ENCODE results near the gene ERBIN. TPM values are rescaled to one million over a fixed set of nuclear protein-coding genes. Genes with fewer than 3 reads are reported as not detected.
A peak's percentile ranks its signal among the peaks of the same experiment; 100 is the strongest.

Gene ERBIN
- total RNA-seq, 1 donor = 233 TPM

DNA sequence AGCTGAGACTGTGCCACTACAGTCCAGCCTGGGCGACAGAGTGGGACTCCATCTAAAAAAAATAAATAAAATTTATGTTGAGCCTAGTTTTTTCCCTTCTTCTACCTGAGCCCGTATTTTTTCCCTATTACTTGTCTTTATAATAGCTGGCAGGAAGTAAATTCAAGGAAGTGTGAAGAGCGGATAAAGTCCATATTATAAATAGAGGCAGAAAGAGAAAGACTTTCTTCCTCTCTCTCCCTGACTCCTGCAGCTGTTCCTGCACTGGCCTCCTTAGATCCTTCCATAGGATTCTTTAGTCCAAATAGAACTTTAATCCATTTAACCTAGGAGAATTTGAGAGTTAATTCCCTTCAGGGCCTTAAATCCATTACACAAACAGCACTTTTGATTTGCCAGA lies 10.3 kb upstream of the ERBIN start:
- no peak for DNase-seq (ENCODE audit: low read depth)
- H3K4me3 ChIP-seq (ENCODE audit: low read depth, low read length) = no peak overlapping the region
- no peak for TF ChIP-seq CTCF (IDR thresholded peaks at IDR 0.05; ENCODE audit: insufficient read depth, low read depth, low read length)

- DNase-seq (ENCODE audit: low read depth) = no peak
- TF ChIP-seq CTCF (IDR thresholded peaks at IDR 0.05; ENCODE audit: insufficient read depth, low read depth, low read length) = no peak
- H3K4me3 ChIP-seq (ENCODE audit: low read depth, low read length) = no peak overlapping the region
Observed at GRCh38 chr5:65916636-65917035, 9.7 kb upstream of the ERBIN start.

GRCh38 chr5:65919773-65920172 lies 6.6 kb upstream of the ERBIN start:
- no peak for DNase-seq (ENCODE audit: low read depth)
- H3K4me3 ChIP-seq (ENCODE audit: low read depth, low read length) = no peak overlapping the region
- TF ChIP-seq CTCF (IDR thresholded peaks at IDR 0.05; ENCODE audit: insufficient read depth, low read depth, low read length) = no peak

DNA sequence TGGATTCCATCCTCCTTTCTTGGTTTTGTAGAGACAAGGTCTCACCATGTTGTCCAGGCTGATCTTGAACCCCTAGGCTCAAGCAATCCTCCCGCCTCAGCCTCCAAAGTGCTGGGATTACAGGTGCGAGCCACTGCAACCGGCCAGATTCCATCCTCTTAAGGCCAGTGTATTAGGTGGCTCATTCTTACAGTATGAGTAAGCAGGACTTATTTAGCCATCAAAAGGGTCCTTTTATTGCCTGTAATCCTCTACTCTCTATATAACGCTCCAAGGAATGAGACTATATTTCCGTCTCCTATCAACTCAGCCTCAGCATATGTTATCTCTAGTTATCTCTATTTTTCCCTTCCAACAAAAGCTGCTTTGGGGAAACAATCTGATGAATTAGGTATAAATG lies 3.0 kb upstream of the ERBIN start:
- no peak for TF ChIP-seq CTCF (IDR thresholded peaks at IDR 0.05; ENCODE audit: insufficient read depth, low read depth, low read length)
- no peak for DNase-seq (ENCODE audit: low read depth)
- no peak overlapping the region for H3K4me3 ChIP-seq (ENCODE audit: low read depth, low read length)

- no peak for DNase-seq (ENCODE audit: low read depth)
- no peak for TF ChIP-seq CTCF (IDR thresholded peaks at IDR 0.05; ENCODE audit: insufficient read depth, low read depth, low read length)
- peak overlapping the region; percentile 67 for H3K4me3 ChIP-seq (ENCODE audit: low read depth, low read length)
Observed at GRCh38 chr5:65924366-65925043, 1.9 kb upstream of the ERBIN start.

DNA sequence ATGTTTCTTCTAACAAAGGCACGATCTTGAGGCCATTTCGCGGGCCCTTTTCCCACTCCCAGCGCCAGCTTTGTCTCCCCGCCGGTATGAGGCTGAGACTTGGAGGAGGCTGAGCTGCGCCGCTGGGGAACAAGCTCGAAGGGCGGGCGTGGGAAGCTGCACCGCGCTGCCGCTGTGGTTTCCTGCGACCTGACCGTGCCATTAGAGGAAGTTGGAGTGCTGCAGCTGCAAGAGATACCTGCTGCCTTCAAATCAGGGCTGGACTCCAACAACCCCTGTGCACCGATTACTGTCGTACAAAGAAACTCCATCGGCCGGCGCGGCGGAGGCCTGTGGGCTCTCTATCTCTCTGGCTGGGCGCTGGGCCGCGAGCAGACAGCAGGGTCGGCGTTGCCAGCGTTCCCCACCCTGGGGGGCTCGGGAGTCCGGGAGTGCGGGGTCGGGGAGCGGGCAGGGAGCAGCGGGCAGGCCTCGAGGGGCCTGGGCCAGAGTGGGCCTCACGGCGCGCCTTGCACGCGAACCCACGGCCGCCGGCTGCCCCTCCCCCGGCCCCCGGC lies 1.3 kb upstream of the ERBIN start:
- TF ChIP-seq CTCF (IDR thresholded peaks at IDR 0.05; ENCODE audit: insufficient read depth, low read depth, low read length) = no peak
- H3K4me3 ChIP-seq (ENCODE audit: low read depth, low read length) = peak overlapping the region; percentile 67
- peak; percentile 83 for DNase-seq (ENCODE audit: low read depth)
